Activated B cell treated with CpG ODN at 0.5 μM for 24 hours (primary cell): Measurements from ENCODE around the gene PRCC. TPM values are rescaled to one million over a fixed set of nuclear protein-coding genes. Genes with fewer than 3 reads are reported as not detected.

Source experiments
- ATAC-seq: fragments of 200-7000 bp; cut with Tn5 transposase; one replicate; pipeline ENCODE4 v1.10.0; 2021; ENCODE audit warnings: low read depth, mild to moderate bottlenecking, moderate library complexity
- CTCF ChIA-PET: fragments of 350-600 bp; sonication (Branson Sonifier 250); formaldehyde crosslinking; loops from one replicate; lab custom pipeline; 2021; ENCODE audit warnings: antibody characterized with exemption; lab: Charles Lee
- POLR2A ChIA-PET: fragments of 350-600 bp; sonication (Branson Sonifier 250); formaldehyde crosslinking; loops from one replicate; lab custom pipeline; 2021; ENCODE audit warnings: antibody characterized with exemption; lab: Charles Lee
- DNase-seq: peaks from one replicate; pipeline ENCODE4 v3.0.0; 2022
- H3K27ac Mint-ChIP-seq: one replicate; pipeline ENCODE4 v1.8.0; 2020; ENCODE audit warnings: mixed read lengths
- H3K27me3 Mint-ChIP-seq: one replicate; pipeline ENCODE4 v1.8.0; 2021; ENCODE audit warnings: mixed read lengths
- H3K36me3 Mint-ChIP-seq: one replicate; pipeline ENCODE4 v1.8.0; 2021; ENCODE audit warnings: low read depth, mixed read lengths
- H3K4me1 Mint-ChIP-seq: one replicate; pipeline ENCODE4 v1.8.0; 2021; ENCODE audit warnings: mixed read lengths
- H3K4me3 Mint-ChIP-seq: one replicate; pipeline ENCODE4 v1.8.0; 2020; ENCODE audit warnings: mild to moderate bottlenecking, mixed read lengths
- H3K9me3 Mint-ChIP-seq: one replicate; pipeline ENCODE4 v1.8.0; 2020; ENCODE audit warnings: mixed read lengths
- CTCF ChIP-seq: fragments of 200-600 bp; IDR thresholded peaks from one replicate; pipeline ENCODE4 v1.8.0; 2022; ENCODE audit warnings: antibody characterized with exemption, mild to moderate bottlenecking
- intact Hi-C: fragments of 100-400 bp; cut with micrococcal nuclease; formaldehyde crosslinking; loops from one replicate; pipeline ENCODE4 v1.15.1; 2024
- total RNA-seq: library from RNA; stranded (reverse); gene quantifications from 2 replicates; pipeline ENCODE4 v1.2.3, GENCODE V29; 2022

PRCC gene
- total RNA-seq, 1 donor from 2014 or later = 81.4 TPM

- ATAC-seq (no peak), DNase-seq (no peak)
- ChIA-PET POLR2A (interaction anchor here (0.9 kb wide), 1 partner anchor 21 kb away, joined by 3 read pairs; the partner anchor contains the start of gene HDGF), CTCF (interaction anchor here (1.4 kb wide), 1 partner anchor 46 kb away, joined by 7 read pairs; no protein-coding TSS in a partner anchor)
- Mint-ChIP-seq H3K4me1 (peaks cover 65% of the 10 kb centered on the region), H3K27me3 (no peaks in the 10 kb centered on the region), H3K4me3 (no peak overlapping the region), H3K27ac (no peak overlapping the region), H3K36me3 (peaks cover 58% of the 10 kb centered on the region), H3K9me3 (no peaks in the 10 kb centered on the region)
- intact Hi-C loops = no loop called here
- no peak for TF ChIP-seq CTCF
These were observed 4.9 kb downstream of the PRCC start for GRCh38 chr1:156772222-156772621.

- H3K27me3 Mint-ChIP-seq = no peaks in the 10 kb centered on the region
- H3K4me3 Mint-ChIP-seq = no peak overlapping the region
- no peaks in the 10 kb centered on the region for H3K9me3 Mint-ChIP-seq
- H3K4me1 Mint-ChIP-seq = peaks cover 71% of the 10 kb centered on the region
- peaks cover 63% of the 10 kb centered on the region for H3K36me3 Mint-ChIP-seq
- intact Hi-C loops = no loop called here
- DNase-seq (no peak), ATAC-seq (no peak)
- H3K27ac Mint-ChIP-seq = no peak overlapping the region
- POLR2A ChIA-PET = interaction anchor here (0.9 kb wide), 1 partner anchor 21 kb away, joined by 3 read pairs; the partner anchor contains the start of gene HDGF
- TF ChIP-seq CTCF = no peak
- CTCF ChIA-PET = interaction anchor here (1.4 kb wide), 1 partner anchor 47 kb away, joined by 7 read pairs; no protein-coding TSS in a partner anchor
These were observed 5.6 kb downstream of the PRCC start for GRCh38 chr1:156772728-156773497.

- ATAC-seq (no peak), DNase-seq (no peak)
- H3K27me3 Mint-ChIP-seq = no peaks in the 10 kb centered on the region
- H3K4me3 Mint-ChIP-seq = no peak overlapping the region
- no peak for TF ChIP-seq CTCF
- H3K9me3 Mint-ChIP-seq = no peaks in the 10 kb centered on the region
- H3K36me3 Mint-ChIP-seq = peaks cover 64% of the 10 kb centered on the region
- peaks cover 69% of the 10 kb centered on the region for H3K4me1 Mint-ChIP-seq
- ChIA-PET CTCF (no interaction called here), POLR2A (no interaction called here)
- no peak overlapping the region for H3K27ac Mint-ChIP-seq
- intact Hi-C loops = no loop called here
These were observed 6.3 kb downstream of the PRCC start for GRCh38 chr1:156773607-156774006.

GRCh38 chr1:156775799-156776198 lies 8.5 kb downstream of the PRCC start:
- Mint-ChIP-seq H3K9me3 (no peaks in the 10 kb centered on the region), H3K27me3 (no peaks in the 10 kb centered on the region), H3K4me1 (peaks cover 50% of the 10 kb centered on the region), H3K4me3 (no peak overlapping the region), H3K36me3 (peaks cover 47% of the 10 kb centered on the region), H3K27ac (no peak overlapping the region)
- TF ChIP-seq CTCF = no peak
- ChIA-PET POLR2A (no interaction called here), CTCF (no interaction called here)
- intact Hi-C loops = no loop called here
- no peak for ATAC-seq
- DNase-seq = no peak

GRCh38 chr1:156776942-156777341 lies 9.6 kb downstream of the PRCC start:
- no peak for TF ChIP-seq CTCF
- Mint-ChIP-seq H3K27me3 (no peaks in the 10 kb centered on the region), H3K36me3 (peaks cover 51% of the 10 kb centered on the region), H3K4me3 (no peak overlapping the region), H3K9me3 (no peaks in the 10 kb centered on the region), H3K4me1 (peaks cover 46% of the 10 kb centered on the region), H3K27ac (no peak overlapping the region)
- ChIA-PET POLR2A (no interaction called here), CTCF (no interaction called here)
- ATAC-seq (no peak), DNase-seq (no peak)
- intact Hi-C loops = no loop called here
